Neuronal stem cell (in vitro differentiated cells): ENCODE results near the gene CRYBB2.

Source experiments
- DNase-seq: peaks from one replicate; pipeline ENCODE4 v3.0.0-alpha.2; 2013; ENCODE audit warnings: low spot score
- H2AFZ ChIP-seq: one replicate; pipeline ENCODE4 v1.6.1; 2013; ENCODE audit warnings: mild to moderate bottlenecking, low read length, inconsistent platforms
- H2AK5ac ChIP-seq: 2 replicates; pipeline ENCODE4 v1.6.1; 2013; ENCODE audit warnings: low read depth, mild to moderate bottlenecking, inconsistent platforms, low read length, moderate library complexity, mixed read lengths
- H2BK120ac ChIP-seq: 2 replicates; pipeline ENCODE4 v1.6.1; 2013; ENCODE audit warnings: low read depth, mild to moderate bottlenecking, inconsistent platforms, low read length, moderate library complexity, mixed read lengths
- H2BK12ac ChIP-seq: one replicate; pipeline ENCODE4 v1.6.1; 2013; ENCODE audit warnings: low read length, inconsistent platforms
- H2BK15ac ChIP-seq: 2 replicates; pipeline ENCODE4 v1.6.1; 2013; ENCODE audit warnings: mild to moderate bottlenecking, low read length, inconsistent platforms, mixed read lengths
- H2BK5ac ChIP-seq: one replicate; pipeline ENCODE4 v1.6.1; 2013; ENCODE audit warnings: inconsistent platforms, mild to moderate bottlenecking, low read length, moderate library complexity
- H3K14ac ChIP-seq: one replicate; pipeline ENCODE4 v1.6.1; 2013; ENCODE audit warnings: low read length, inconsistent platforms
- H3K18ac ChIP-seq: 2 replicates; pipeline ENCODE4 v1.6.1; 2013; ENCODE audit warnings: low read length, inconsistent platforms
- H3K23ac ChIP-seq: 2 replicates; pipeline ENCODE4 v1.6.1; 2013; ENCODE audit warnings: low read depth, mild to moderate bottlenecking, mixed read lengths, low read length, inconsistent platforms; ENCODE audit not compliant: poor library complexity
- H3K27ac ChIP-seq: replicated peaks from 3 replicates; pipeline ENCODE4 v1.5.1; 2013; ENCODE audit warnings: low read length, inconsistent platforms
- H3K27me3 ChIP-seq, 3 experiments: 2 replicates each; pipeline ENCODE4 v1.6.1; 2013; ENCODE audit warnings: low read length in 3 of 3, mild to moderate bottlenecking in 2 of 3, inconsistent platforms in 1 of 3, low read depth in 1 of 3, mixed read lengths in 1 of 3, moderate library complexity in 1 of 3; ENCODE audit not compliant: control insufficient read depth in 3 of 3, insufficient read depth in 3 of 3
- H3K36me3 ChIP-seq, 2 donors: replicated peaks in 1 of 2; 2 replicates each; pipeline ENCODE4 v1.6.1; 2013; ENCODE audit warnings: low read length in 2 of 2; ENCODE audit not compliant: control insufficient read depth in 2 of 2, insufficient read depth in 2 of 2
- H3K4ac ChIP-seq: 2 replicates; pipeline ENCODE4 v1.6.1; 2013; ENCODE audit warnings: inconsistent platforms, mild to moderate bottlenecking, low read length, moderate library complexity
- H3K4me1 ChIP-seq, 2 donors: 1 replicate in 1 of 2; 2 replicates in 1 of 2; pipeline ENCODE4 v1.6.1; 2013; ENCODE audit warnings: low read length in 2 of 2, low read depth in 1 of 2; ENCODE audit not compliant: control insufficient read depth in 2 of 2, insufficient read depth in 1 of 2
- H3K4me2 ChIP-seq: one replicate; pipeline ENCODE4 v1.6.1; 2013; ENCODE audit warnings: mild to moderate bottlenecking, low read length, inconsistent platforms; ENCODE audit not compliant: insufficient read depth, poor library complexity, severe bottlenecking
- H3K4me3 ChIP-seq, 2 donors: 2 replicates each; pipeline ENCODE4 v1.5.1; 2013; ENCODE audit warnings: low read length in 2 of 2, mild to moderate bottlenecking in 2 of 2, inconsistent platforms in 1 of 2, moderate library complexity in 1 of 2
- H3K79me1 ChIP-seq: one replicate; pipeline ENCODE4 v1.6.1; 2013; ENCODE audit warnings: low read depth, mild to moderate bottlenecking, inconsistent platforms, low read length, moderate library complexity
- H3K9ac ChIP-seq: one replicate; pipeline ENCODE4 v1.6.1; 2013; ENCODE audit warnings: mild to moderate bottlenecking, low read depth, low read length, inconsistent platforms; ENCODE audit not compliant: poor library complexity
- H3K9me3 ChIP-seq, 2 donors: replicated peaks in 1 of 2; 2 replicates each; pipeline versions ENCODE3 to v1.6.1; 2013; ENCODE audit warnings: low read length in 2 of 2, mild to moderate bottlenecking in 2 of 2, inconsistent platforms in 1 of 2, low read depth in 1 of 2, mixed read lengths in 1 of 2, moderate library complexity in 1 of 2; ENCODE audit not compliant: control insufficient read depth in 2 of 2, insufficient read depth in 1 of 2
- H4K8ac ChIP-seq: one replicate; pipeline ENCODE4 v1.6.1; 2013; ENCODE audit warnings: low read depth, mild to moderate bottlenecking, inconsistent platforms, low read length, moderate library complexity
- H4K91ac ChIP-seq: one replicate; pipeline ENCODE4 v1.6.1; 2013; ENCODE audit warnings: low read length, low read depth, mild to moderate bottlenecking, inconsistent platforms; ENCODE audit not compliant: poor library complexity
- WGBS, 2 donors: extraction: QIAGEN DNeasy Blood & Tissue Kit; methylation state at CpG; one replicate each; pipeline ENCODE4 v1.1.7; 2013; ENCODE audit warnings: missing lambda C conversion rate in 2 of 2, mixed read lengths in 1 of 2; ENCODE audit not compliant: insufficient read length in 2 of 2, insufficient replicate concordance in 1 of 2; ENCODE audit errors: extremely low coverage in 2 of 2; 5-methylcytosine and 5-hydroxymethylcytosine counted together

Gene CRYBB2

DNA sequence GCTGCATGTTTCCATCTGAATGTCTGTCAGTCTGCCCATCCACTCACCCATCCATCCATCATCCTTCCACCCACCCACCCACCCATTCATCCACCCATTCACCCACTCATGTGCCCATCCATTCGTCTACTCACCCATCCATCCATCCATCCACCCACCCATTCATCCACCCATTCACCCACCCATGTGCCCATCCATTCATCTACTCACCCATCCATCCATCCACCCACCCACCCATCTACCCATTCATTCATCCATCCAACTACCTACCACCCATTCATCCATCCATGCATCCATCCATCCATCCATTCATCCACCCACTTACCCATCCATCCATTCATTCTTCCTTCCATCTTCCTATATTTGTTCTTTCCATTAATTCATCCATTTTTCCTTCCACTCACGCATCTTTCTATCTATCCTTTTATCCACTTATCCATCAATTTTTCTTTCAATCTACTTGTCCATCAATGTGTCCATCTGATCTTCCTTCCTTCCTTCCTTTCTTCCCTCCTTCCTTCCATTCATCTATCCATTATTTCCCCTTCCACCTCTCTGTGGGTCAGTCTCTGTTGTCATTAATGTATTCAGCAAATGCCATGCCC lies 11.8 kb upstream of the CRYBB2 start:
- 100% methylated on average over 1 of the region's 2 CpGs for WGBS, 2 donors
- Histone ChIP-seq H2BK12ac (no peak overlapping the region), H3K36me3 (no peaks in the 10 kb centered on the region), H3K4me3 (no peak overlapping the region), H4K8ac (no peak overlapping the region), H2BK120ac (no peak overlapping the region), H3K27me3 (no peaks in the 10 kb centered on the region), H4K91ac (no peak overlapping the region), H3K23ac (no peak overlapping the region), H3K27ac (no peak overlapping the region), H3K18ac (no peak overlapping the region), H3K9me3 (no peaks in the 10 kb centered on the region), H2BK15ac (no peak overlapping the region), H3K14ac (no peak overlapping the region), H3K4me1 (peaks cover 0 to 2% of the 10 kb centered on the region in 2 donors), H3K4me2 (no peak overlapping the region), H2BK5ac (no peak overlapping the region), H3K4ac (no peak overlapping the region), H3K79me1 (no peaks in the 10 kb centered on the region), H3K9ac (no peak overlapping the region), H2AFZ (no peak overlapping the region), H2AK5ac (no peak overlapping the region)
- DNase-seq, result no peak

- no peaks in the 10 kb centered on the region for H3K27me3 ChIP-seq
- no peak overlapping the region for H2AK5ac ChIP-seq
- peaks cover 0 to 4% of the 10 kb centered on the region in 2 donors for H3K9me3 ChIP-seq
- no peak overlapping the region for H3K27ac ChIP-seq
- no peak overlapping the region for H3K23ac ChIP-seq
- H3K4me2 ChIP-seq, result no peak overlapping the region
- peaks cover 0 to 2% of the 10 kb centered on the region in 2 donors for H3K4me1 ChIP-seq
- no peak for DNase-seq
- no peak overlapping the region for H2BK15ac ChIP-seq
- no peak overlapping the region for H2BK5ac ChIP-seq
- H2BK12ac ChIP-seq, result no peak overlapping the region
- WGBS, 2 donors, result no CpG with 5 or more reads among the region's 2 CpGs
- no peak overlapping the region for H3K9ac ChIP-seq
- no peak overlapping the region for H3K4me3 ChIP-seq
- no peak overlapping the region for H3K4ac ChIP-seq
- no peak overlapping the region for H4K8ac ChIP-seq
- no peak overlapping the region for H3K18ac ChIP-seq
- H3K14ac ChIP-seq, result no peak overlapping the region
- no peak overlapping the region for H2BK120ac ChIP-seq
- no peak overlapping the region for H4K91ac ChIP-seq
- no peaks in the 10 kb centered on the region for H3K36me3 ChIP-seq
- no peaks in the 10 kb centered on the region for H3K79me1 ChIP-seq
- H2AFZ ChIP-seq, result no peak overlapping the region
These were observed 11.1 kb upstream of the CRYBB2 start for GRCh38 chr22:25208328-25208727.

GRCh38 chr22:25208743-25209505 lies 10.5 kb upstream of the CRYBB2 start:
- no peak for DNase-seq
- no peak overlapping the region for H4K8ac ChIP-seq

GRCh38 chr22:25210793-25211192 lies 8.6 kb upstream of the CRYBB2 start:
- Histone ChIP-seq H4K91ac (peak overlapping the region; percentile 8), H2BK15ac (no peak overlapping the region), H3K27ac (no peak overlapping the region), H3K4me3 (no peak overlapping the region), H2BK12ac (no peak overlapping the region), H4K8ac (no peak overlapping the region), H3K4me1 (no peaks in the 10 kb centered on the region), H3K27me3 (peaks cover 0 to 4% (median 0%) of the 10 kb centered on the region in 3 experiments), H3K18ac (no peak overlapping the region), H3K23ac (no peak overlapping the region), H3K9me3 (peaks cover 0 to 9% of the 10 kb centered on the region in 2 donors), H2AFZ (no peak overlapping the region), H2BK5ac (no peak overlapping the region), H3K79me1 (no peaks in the 10 kb centered on the region), H3K36me3 (no peaks in the 10 kb centered on the region), H3K4ac (no peak overlapping the region), H3K9ac (no peak overlapping the region), H3K4me2 (no peak overlapping the region), H3K14ac (no peak overlapping the region), H2BK120ac (no peak overlapping the region), H2AK5ac (no peak overlapping the region)
- WGBS, 2 donors, result no CpG with 5 or more reads among the region's 3 CpGs
- no peak for DNase-seq

More at GRCh38 chr22:25208743-25209505, 10.5 kb upstream of the CRYBB2 start:
- Histone ChIP-seq H3K4me1 (peaks cover 0 to 2% of the 10 kb centered on the region in 2 donors), H3K23ac (no peak overlapping the region), H2AFZ (no peak overlapping the region), H3K4me3 (no peak overlapping the region), H3K14ac (no peak overlapping the region), H3K18ac (no peak overlapping the region), H2BK15ac (no peak overlapping the region), H3K9me3 (peaks cover 0 to 9% of the 10 kb centered on the region in 2 donors), H3K9ac (no peak overlapping the region), H3K27me3 (no peaks in the 10 kb centered on the region), H3K36me3 (no peaks in the 10 kb centered on the region), H2AK5ac (no peak overlapping the region), H2BK12ac (no peak overlapping the region), H2BK5ac (no peak overlapping the region), H2BK120ac (no peak overlapping the region), H3K79me1 (no peaks in the 10 kb centered on the region), H3K4ac (no peak overlapping the region), H3K4me2 (no peak overlapping the region), H3K27ac (no peak overlapping the region), H4K91ac (no peak overlapping the region)
- no CpG with 5 or more reads among the region's 17 CpGs for WGBS, 2 donors
